HL-60 (cell line): ENCODE measurements around the gene COBLL1.

ENCODE experiments used
- DNase-seq, 2 experiments: peaks; one replicate each; pipeline ENCODE4 v3.0.0-alpha.2; 2010 to 2020; ENCODE audit warnings: low read depth in 1 of 2, low spot score in 1 of 2
- H3K27ac ChIP-seq: fragments of 250-450 bp; sonication (Bioruptor Pico); replicated peaks from 2 replicates; pipeline ENCODE4 v1.5.1; 2020; ENCODE audit warnings: mild to moderate bottlenecking, moderate library complexity
- H3K27me3 ChIP-seq: fragments of 250-450 bp; sonication (Bioruptor Pico); 2 replicates; pipeline ENCODE4 v1.5.1; 2021; ENCODE audit warnings: mild to moderate bottlenecking, moderate library complexity; ENCODE audit not compliant: insufficient read depth, poor library complexity, severe bottlenecking
- H3K4me3 ChIP-seq: replicated peaks from 2 replicates; pipeline ENCODE4 v1.5.1; 2011; ENCODE audit warnings: mild to moderate bottlenecking, control low read depth, low read length; ENCODE audit not compliant: insufficient read depth
- CTCF ChIP-seq: IDR thresholded peaks from one replicate; pipeline ENCODE4 v1.5.1; 2011; ENCODE audit warnings: low read length, control low read depth, inconsistent platforms; ENCODE audit not compliant: insufficient read depth
- GABPA ChIP-seq: IDR thresholded peaks from 2 replicates; pipeline ENCODE4 v1.6.1; 2012; ENCODE audit warnings: low read depth
- POLR2AphosphoS5 ChIP-seq: IDR thresholded peaks from 2 replicates; pipeline ENCODE4 v1.6.1; 2012; ENCODE audit warnings: low read depth
- REST ChIP-seq: IDR thresholded peaks from 2 replicates; pipeline ENCODE4 v1.6.1; 2012; ENCODE audit warnings: low read depth; ENCODE audit not compliant: insufficient replicate concordance
- SPI1 ChIP-seq: IDR thresholded peaks from 2 replicates; pipeline ENCODE4 v1.6.1; 2012; ENCODE audit warnings: low read depth, mild to moderate bottlenecking, borderline replicate concordance

COBLL1 gene

DNA sequence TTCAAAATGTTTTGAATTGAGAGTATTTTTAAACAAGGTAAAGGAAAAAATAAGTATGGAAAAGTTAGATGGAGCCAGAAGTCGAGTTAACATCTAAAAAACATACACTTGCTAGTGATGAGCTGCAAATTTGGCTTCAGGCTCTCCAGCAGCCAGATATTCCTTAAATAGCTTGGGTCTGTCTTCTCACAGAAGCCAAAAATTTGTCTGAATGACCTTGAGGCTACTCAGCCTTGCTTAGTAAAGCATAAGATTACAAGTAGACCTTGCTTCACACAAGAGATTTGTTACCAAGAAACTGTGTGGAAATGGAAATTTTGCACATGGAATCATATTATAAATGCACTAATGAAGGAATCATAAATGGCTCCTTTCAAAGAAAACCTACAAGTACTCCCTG, 179.6 kb downstream of the COBLL1 start:
- no peak overlapping the region for H3K27ac ChIP-seq
- TF ChIP-seq POLR2AphosphoS5 (no peak), CTCF (no peak), REST (no peak), GABPA (no peak), SPI1 (no peak)
- no peak overlapping the region for H3K4me3 ChIP-seq
- no peaks in the 10 kb centered on the region for H3K27me3 ChIP-seq
- DNase-seq = no peak

GRCh38 chr2:164661349-164661748, 180.3 kb downstream of the COBLL1 start:
- no peak for DNase-seq
- H3K4me3 ChIP-seq = no peak overlapping the region
- H3K27ac ChIP-seq = no peak overlapping the region
- H3K27me3 ChIP-seq = no peaks in the 10 kb centered on the region
- no peak for TF ChIP-seq POLR2AphosphoS5
- TF ChIP-seq SPI1 = no peak
- no peak for TF ChIP-seq REST
- no peak for TF ChIP-seq CTCF
- TF ChIP-seq GABPA = no peak

GRCh38 chr2:164657129-164657528, 184.5 kb downstream of the COBLL1 start:
- H3K4me3 ChIP-seq = no peak overlapping the region
- H3K27me3 ChIP-seq = no peaks in the 10 kb centered on the region
- H3K27ac ChIP-seq = no peak overlapping the region
- TF ChIP-seq CTCF (no peak), GABPA (no peak), SPI1 (no peak), REST (no peak), POLR2AphosphoS5 (no peak)
- no peak for DNase-seq
